BLaER1 (cell line): ENCODE data around the gene BCAS1.

Experiments used
- H3K27ac ChIP-seq: shearing (Covaris generic); formaldehyde crosslinking; 2 replicates; pipeline ENCODE4 v1.8.1; 2022
- H3K27me3 ChIP-seq: shearing (Covaris generic); formaldehyde crosslinking; 2 replicates; pipeline ENCODE4 v1.8.1; 2022
- H3K36me3 ChIP-seq: shearing (Covaris generic); formaldehyde crosslinking; 2 replicates; pipeline ENCODE4 v1.8.1; 2022
- H3K4me1 ChIP-seq: shearing (Covaris generic); formaldehyde crosslinking; 2 replicates; pipeline ENCODE4 v1.8.1; 2022
- H3K4me2 ChIP-seq: shearing (Covaris generic); formaldehyde crosslinking; 2 replicates; pipeline ENCODE4 v1.8.1; 2022
- H3K4me3 ChIP-seq: shearing (Covaris generic); formaldehyde crosslinking; 2 replicates; pipeline ENCODE4 v1.8.1; 2022
- H3K9ac ChIP-seq: shearing (Covaris generic); formaldehyde crosslinking; 2 replicates; pipeline ENCODE4 v1.8.1; 2022
- H3K9me3 ChIP-seq: shearing (Covaris generic); formaldehyde crosslinking; 2 replicates; pipeline ENCODE4 v1.8.1; 2022
- H4K20me1 ChIP-seq: shearing (Covaris generic); formaldehyde crosslinking; 2 replicates; pipeline ENCODE4 v1.8.1; 2022
- Cebpa-rat ChIP-seq: shearing (Covaris generic); IDR thresholded peaks from 2 replicates; pipeline ENCODE4 v1.8.1; 2022

Gene BCAS1

GRCh38 chr20:54070187-54070987 lies at the start of gene BCAS1:
TSS of gene BCAS1 (minus strand) at chr20:54070594. CDS start at chr20:54058718, 11,876 bp downstream.
- no peaks in the 10 kb centered on the region for H4K20me1 ChIP-seq
- no peak within 1 kb of the TSS for H3K27ac ChIP-seq
- H3K4me2 ChIP-seq, result no peak within 1 kb of the TSS
- no peak for TF ChIP-seq Cebpa-rat
- no peaks in the 10 kb centered on the region for H3K27me3 ChIP-seq
- H3K9ac ChIP-seq, result no peak within 1 kb of the TSS
- H3K4me3 ChIP-seq, result no peak within 1 kb of the TSS
- H3K36me3 ChIP-seq, result no peaks in the 10 kb centered on the region
- H3K4me1 ChIP-seq, result peaks cover 7% of the 10 kb centered on the region
- H3K9me3 ChIP-seq, result no peaks in the 10 kb centered on the region

- no peak overlapping the region for H3K4me3 ChIP-seq
- H3K9me3 ChIP-seq, result no peaks in the 10 kb centered on the region
- no peak overlapping the region for H3K4me2 ChIP-seq
- no peaks in the 10 kb centered on the region for H3K27me3 ChIP-seq
- no peak overlapping the region for H3K9ac ChIP-seq
- no peak for TF ChIP-seq Cebpa-rat
- H3K36me3 ChIP-seq, result no peaks in the 10 kb centered on the region
- H4K20me1 ChIP-seq, result no peaks in the 10 kb centered on the region
- no peaks in the 10 kb centered on the region for H3K4me1 ChIP-seq
- H3K27ac ChIP-seq, result no peak overlapping the region
Observed at GRCh38 chr20:54119744-54120143, 49.4 kb upstream of the BCAS1 start.

GRCh38 chr20:54118220-54119001 lies 48.0 kb upstream of the BCAS1 start:
- TF ChIP-seq Cebpa-rat, result no peak
- Histone ChIP-seq H3K4me1 (no peaks in the 10 kb centered on the region), H3K4me3 (no peak overlapping the region)

GRCh38 chr20:54116550-54117235 lies 46.3 kb upstream of the BCAS1 start:
- H4K20me1 ChIP-seq, result no peaks in the 10 kb centered on the region
- no peak overlapping the region for H3K4me3 ChIP-seq
- no peaks in the 10 kb centered on the region for H3K4me1 ChIP-seq
- H3K4me2 ChIP-seq, result no peak overlapping the region
- H3K27ac ChIP-seq, result no peak overlapping the region
- H3K27me3 ChIP-seq, result no peaks in the 10 kb centered on the region
- H3K9me3 ChIP-seq, result 0 out of 2 replicates have a peak, but pooled peaks cover under 1% of the 10 kb centered on the region
- TF ChIP-seq Cebpa-rat, result no peak
- no peak overlapping the region for H3K9ac ChIP-seq
- H3K36me3 ChIP-seq, result no peaks in the 10 kb centered on the region

More at GRCh38 chr20:54118220-54119001, 48.0 kb upstream of the BCAS1 start:
- no peak overlapping the region for H3K9ac ChIP-seq
- H3K4me2 ChIP-seq, result no peak overlapping the region
- H3K27me3 ChIP-seq, result no peaks in the 10 kb centered on the region
- H3K27ac ChIP-seq, result no peak overlapping the region
- H3K9me3 ChIP-seq, result no peaks in the 10 kb centered on the region
- H3K36me3 ChIP-seq, result no peaks in the 10 kb centered on the region
- no peaks in the 10 kb centered on the region for H4K20me1 ChIP-seq

- no peak overlapping the region for H3K9ac ChIP-seq
- H3K27ac ChIP-seq, result no peak overlapping the region
- peaks cover 7% of the 10 kb centered on the region; the same call in 1 of the 2 replicates for H3K9me3 ChIP-seq
- no peaks in the 10 kb centered on the region for H3K4me1 ChIP-seq
- H3K36me3 ChIP-seq, result no peaks in the 10 kb centered on the region
- no peak for TF ChIP-seq Cebpa-rat
- H3K4me2 ChIP-seq, result no peak overlapping the region
- H3K4me3 ChIP-seq, result no peak overlapping the region
- no peaks in the 10 kb centered on the region for H3K27me3 ChIP-seq
- no peaks in the 10 kb centered on the region for H4K20me1 ChIP-seq
Observed at GRCh38 chr20:54115172-54115854, 44.9 kb upstream of the BCAS1 start.

GRCh38 chr20:54114109-54114508 lies 43.7 kb upstream of the BCAS1 start:
- TF ChIP-seq Cebpa-rat, result no peak
- no peaks in the 10 kb centered on the region for H4K20me1 ChIP-seq
- no peak overlapping the region for H3K4me3 ChIP-seq
- H3K36me3 ChIP-seq, result no peaks in the 10 kb centered on the region
- no peaks in the 10 kb centered on the region for H3K27me3 ChIP-seq
- no peak overlapping the region for H3K27ac ChIP-seq
- no peak overlapping the region for H3K4me2 ChIP-seq
- peaks cover 7% of the 10 kb centered on the region; the same call in 1 of the 2 replicates for H3K9me3 ChIP-seq
- H3K9ac ChIP-seq, result no peak overlapping the region
- no peaks in the 10 kb centered on the region for H3K4me1 ChIP-seq

GRCh38 chr20:54113566-54113965 lies 43.2 kb upstream of the BCAS1 start:
- H3K4me3 ChIP-seq, result no peak overlapping the region
- no peaks in the 10 kb centered on the region for H3K27me3 ChIP-seq
- H3K9me3 ChIP-seq, result peaks cover 7% of the 10 kb centered on the region; the same call in 1 of the 2 replicates
- no peaks in the 10 kb centered on the region for H3K36me3 ChIP-seq
- H3K4me2 ChIP-seq, result no peak overlapping the region
- no peaks in the 10 kb centered on the region for H4K20me1 ChIP-seq
- no peak for TF ChIP-seq Cebpa-rat
- no peaks in the 10 kb centered on the region for H3K4me1 ChIP-seq
- H3K27ac ChIP-seq, result no peak overlapping the region
- no peak overlapping the region for H3K9ac ChIP-seq

- H3K36me3 ChIP-seq, result no peaks in the 10 kb centered on the region
- H3K27ac ChIP-seq, result no peak overlapping the region
- H3K4me3 ChIP-seq, result no peak overlapping the region
- peaks cover 7% of the 10 kb centered on the region; the same call in 1 of the 2 replicates for H3K9me3 ChIP-seq
- no peaks in the 10 kb centered on the region for H4K20me1 ChIP-seq
- H3K4me1 ChIP-seq, result no peaks in the 10 kb centered on the region
- H3K4me2 ChIP-seq, result no peak overlapping the region
- no peaks in the 10 kb centered on the region for H3K27me3 ChIP-seq
- no peak for TF ChIP-seq Cebpa-rat
- H3K9ac ChIP-seq, result no peak overlapping the region
Observed at GRCh38 chr20:54112221-54112884, 42.0 kb upstream of the BCAS1 start.

- H3K27ac ChIP-seq, result no peak overlapping the region
- TF ChIP-seq Cebpa-rat, result no peak
- no peaks in the 10 kb centered on the region for H3K4me1 ChIP-seq
- H3K4me3 ChIP-seq, result no peak overlapping the region
- no peaks in the 10 kb centered on the region for H3K27me3 ChIP-seq
- no peaks in the 10 kb centered on the region for H4K20me1 ChIP-seq
- H3K9ac ChIP-seq, result no peak overlapping the region
- no peak overlapping the region for H3K4me2 ChIP-seq
- no peaks in the 10 kb centered on the region for H3K36me3 ChIP-seq
- peaks cover 7% of the 10 kb centered on the region; the same call in 1 of the 2 replicates for H3K9me3 ChIP-seq
Observed at GRCh38 chr20:54111460-54111859, 41.1 kb upstream of the BCAS1 start.
